Measurements from ENCODE around the gene NPB. TPM values are rescaled to one million over a fixed set of nuclear protein-coding genes. Genes with fewer than 3 reads are reported as not detected.

Gene NPB
- 1.1 TPM for polyA plus RNA-seq (2013, experiment 1 of 2)
- 0.55 TPM for polyA plus RNA-seq (2013, experiment 2 of 2)

DNA sequence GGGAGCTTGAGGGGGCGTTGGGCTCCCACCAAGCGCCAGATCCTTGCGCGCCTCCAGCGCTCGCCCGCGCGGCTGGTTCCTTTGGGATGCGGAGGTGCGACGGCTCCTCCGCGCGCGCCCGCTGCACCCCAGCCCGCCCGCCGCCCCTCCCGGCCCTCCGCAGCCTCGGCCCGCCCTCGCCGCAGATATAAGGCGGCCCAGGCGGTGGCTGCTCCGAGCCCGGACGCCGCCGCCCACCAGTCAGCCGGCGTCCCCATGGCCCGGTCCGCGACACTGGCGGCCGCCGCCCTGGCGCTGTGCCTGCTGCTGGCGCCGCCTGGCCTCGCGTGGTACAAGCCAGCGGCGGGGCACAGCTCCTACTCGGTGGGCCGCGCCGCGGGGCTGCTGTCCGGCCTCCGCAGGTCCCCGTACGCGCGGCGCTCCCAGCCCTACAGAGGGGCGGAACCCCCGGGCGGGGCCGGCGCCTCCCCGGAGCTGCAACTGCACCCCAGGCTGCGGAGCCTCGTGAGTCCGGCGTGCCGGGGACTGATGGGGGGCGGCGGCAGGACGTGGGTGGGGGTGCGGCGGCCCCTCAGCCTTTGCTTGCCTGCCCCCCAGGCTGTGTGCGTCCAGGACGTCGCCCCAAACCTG, at the start of gene NPB:
TSS of gene NPB (plus strand) at position 216 of the 630 bp plus-strand sequence. CDS start at position 256, 40 bp downstream.
- Histone ChIP-seq H2BK5ac (ENCODE audit: low read length) (no peak within 1 kb of the TSS), H4K8ac (ENCODE audit: low read depth, low read length) (no peak within 1 kb of the TSS), H3K4ac (ENCODE audit: low read depth, low read length) (no peak within 1 kb of the TSS), H3K18ac (ENCODE audit: low read length) (no peak within 1 kb of the TSS), H2BK15ac (replicated peaks; ENCODE audit: low read depth) (no peak within 1 kb of the TSS), H3K4me3 (ENCODE audit: low read length) (no peak within 1 kb of the TSS), H2AK5ac (ENCODE audit: low read length) (no peak within 1 kb of the TSS), H3K4me2 (ENCODE audit: low read length) (peak within 1 kb of the TSS; percentile 48), H3K27ac (ENCODE audit: low read depth, low read length) (no peak within 1 kb of the TSS), H3K36me3 (ENCODE audit: control insufficient read depth, insufficient read depth, low read length) (peaks cover 6% of the 10 kb centered on the region), H3K79me1 (ENCODE audit: low read length) (no peaks in the 10 kb centered on the region), H3K9ac (ENCODE audit: low read length) (peak within 1 kb of the TSS; percentile 61), H3K56ac (ENCODE audit: low read length) (peak within 1 kb of the TSS; percentile 78), H3K23ac (ENCODE audit: low read length) (peak within 1 kb of the TSS; percentile 85), H4K5ac (ENCODE audit: low read length) (no peak within 1 kb of the TSS), H3K79me2 (ENCODE audit: control insufficient read depth, insufficient read depth, low read length) (no peaks in the 10 kb centered on the region), H2BK120ac (ENCODE audit: low read depth, low read length) (no peak within 1 kb of the TSS), H3K4me1 (ENCODE audit: control insufficient read depth, low read depth, low read length) (no peaks in the 10 kb centered on the region), H3K27me3 (ENCODE audit: insufficient read depth, low read length, poor library complexity) (no peaks in the 10 kb centered on the region)
- peak; percentile 46 for DNase-seq
- WGBS (ENCODE audit: extremely low coverage, insufficient coverage, low lambda C conversion rate) = no CpG with 5 or more reads among the region's 79 CpGs

DNA sequence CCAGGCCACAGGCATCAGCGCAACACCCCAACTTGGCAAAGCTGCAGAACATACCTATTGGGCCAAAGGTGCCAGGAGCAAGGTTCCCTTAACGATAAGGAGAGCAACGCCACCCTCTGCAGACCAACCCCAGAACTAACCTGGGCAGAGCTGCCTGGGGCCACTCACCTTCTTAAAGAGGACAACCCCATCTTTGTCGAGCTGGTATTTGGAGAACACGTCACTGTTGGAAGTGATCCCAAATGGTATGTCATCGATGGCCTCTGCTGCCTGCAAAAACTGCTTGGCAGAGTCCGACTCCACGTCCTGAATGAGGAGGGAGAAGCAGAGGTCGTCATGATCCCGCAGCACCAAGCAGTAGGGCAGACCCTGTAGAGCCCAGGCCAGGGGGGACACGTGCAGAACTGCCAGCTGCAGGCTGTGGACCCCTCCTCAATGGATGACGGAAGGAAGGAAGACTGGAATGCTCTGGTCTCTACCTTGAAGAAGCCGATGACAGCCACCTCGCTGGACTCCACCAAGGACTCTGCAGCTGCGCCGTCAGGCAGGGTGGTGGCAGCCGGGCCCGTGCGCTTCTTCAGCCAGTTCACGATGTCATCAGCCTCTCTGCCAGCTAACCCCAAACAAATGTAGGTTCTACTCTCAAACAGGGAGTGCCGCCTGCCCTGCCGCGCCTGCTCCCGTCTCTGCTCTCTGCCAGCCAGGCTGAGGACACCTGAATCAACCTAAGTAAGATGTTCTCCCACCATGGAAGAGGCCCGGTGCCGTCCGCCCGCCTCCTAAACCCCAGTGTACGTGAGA, 46.9 kb upstream of the NPB start:
- H4K5ac ChIP-seq (ENCODE audit: low read length) = no peak overlapping the region
- H3K36me3 ChIP-seq (ENCODE audit: control insufficient read depth, insufficient read depth, low read length) = peaks cover 13% of the 10 kb centered on the region
- no CpG with 5 or more reads among the region's 29 CpGs for WGBS (ENCODE audit: extremely low coverage, insufficient coverage, low lambda C conversion rate)
- no peak for DNase-seq
- H2AK5ac ChIP-seq (ENCODE audit: low read length) = no peak overlapping the region
- H3K79me1 ChIP-seq (ENCODE audit: low read length) = peaks cover 22% of the 10 kb centered on the region
- no peaks in the 10 kb centered on the region for H3K27me3 ChIP-seq (ENCODE audit: insufficient read depth, low read length, poor library complexity)
- no peak overlapping the region for H3K56ac ChIP-seq (ENCODE audit: low read length)
- H3K4me3 ChIP-seq (ENCODE audit: low read length) = no peak overlapping the region
- H2BK15ac ChIP-seq (replicated peaks; ENCODE audit: low read depth) = no peak overlapping the region
- no peak overlapping the region for H3K27ac ChIP-seq (ENCODE audit: low read depth, low read length)
- no peak overlapping the region for H2BK120ac ChIP-seq (ENCODE audit: low read depth, low read length)
- peaks cover 27% of the 10 kb centered on the region for H3K79me2 ChIP-seq (ENCODE audit: control insufficient read depth, insufficient read depth, low read length)
- H3K4me1 ChIP-seq (ENCODE audit: control insufficient read depth, low read depth, low read length) = peaks cover 2% of the 10 kb centered on the region
- H3K4me2 ChIP-seq (ENCODE audit: low read length) = no peak overlapping the region
- H2BK5ac ChIP-seq (ENCODE audit: low read length) = no peak overlapping the region
- no peak overlapping the region for H3K23ac ChIP-seq (ENCODE audit: low read length)
- no peak overlapping the region for H3K18ac ChIP-seq (ENCODE audit: low read length)
- no peak overlapping the region for H3K9ac ChIP-seq (ENCODE audit: low read length)
- no peak overlapping the region for H3K4ac ChIP-seq (ENCODE audit: low read depth, low read length)
- H4K8ac ChIP-seq (ENCODE audit: low read depth, low read length) = no peak overlapping the region

DNA sequence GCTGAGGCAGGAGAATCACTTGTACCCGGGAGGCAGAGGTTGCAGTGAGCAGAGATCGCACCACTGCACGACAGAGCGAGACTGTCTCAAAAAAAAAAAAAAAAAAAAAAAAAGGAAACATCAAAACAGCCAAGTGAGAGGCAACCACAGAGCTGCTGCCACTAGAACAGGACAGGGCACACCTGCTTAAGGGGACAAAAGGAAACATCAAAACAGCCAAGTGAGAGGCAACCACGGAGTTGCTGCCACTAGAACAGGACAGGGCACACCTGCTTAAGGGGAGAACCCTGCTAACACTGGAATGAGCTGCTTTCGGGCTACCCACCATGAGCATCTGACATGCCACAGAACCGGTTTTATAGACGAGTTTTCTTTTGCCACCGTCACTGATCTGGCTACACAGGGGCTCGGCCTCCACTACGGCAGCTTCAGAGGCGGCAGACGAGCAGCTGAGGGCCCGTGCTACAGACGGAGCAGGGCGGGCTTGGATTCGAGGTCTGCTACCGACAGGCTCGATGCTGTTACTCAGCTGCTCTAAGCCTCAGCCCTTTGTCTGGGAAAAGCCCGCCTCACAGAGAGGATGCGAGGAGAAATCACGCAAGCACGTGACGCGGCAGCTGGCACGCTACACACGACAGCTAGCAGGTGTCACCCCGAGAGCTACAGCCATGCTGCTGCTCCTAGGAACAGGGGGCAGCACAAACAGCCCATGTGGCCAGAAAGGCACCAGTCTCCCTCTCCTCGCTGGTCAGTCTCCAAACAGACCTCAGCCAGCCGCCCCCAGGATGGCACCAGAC, 43.7 kb upstream of the NPB start:
- H3K9ac ChIP-seq (ENCODE audit: low read length) = peak overlapping the region; percentile 90
- H2BK120ac ChIP-seq (ENCODE audit: low read depth, low read length) = no peak overlapping the region
- H3K4me3 ChIP-seq (ENCODE audit: low read length) = no peak overlapping the region
- H3K27ac ChIP-seq (ENCODE audit: low read depth, low read length) = no peak overlapping the region
- H3K4ac ChIP-seq (ENCODE audit: low read depth, low read length) = no peak overlapping the region
- peaks cover 2% of the 10 kb centered on the region for H3K4me1 ChIP-seq (ENCODE audit: control insufficient read depth, low read depth, low read length)
- H3K79me2 ChIP-seq (ENCODE audit: control insufficient read depth, insufficient read depth, low read length) = peaks cover 33% of the 10 kb centered on the region
- H2BK15ac ChIP-seq (replicated peaks; ENCODE audit: low read depth) = no peak overlapping the region
- no peak overlapping the region for H3K23ac ChIP-seq (ENCODE audit: low read length)
- peak overlapping the region; percentile 93 for H3K56ac ChIP-seq (ENCODE audit: low read length)
- peak overlapping the region; percentile 49 for H3K4me2 ChIP-seq (ENCODE audit: low read length)
- H3K27me3 ChIP-seq (ENCODE audit: insufficient read depth, low read length, poor library complexity) = no peaks in the 10 kb centered on the region
- H3K36me3 ChIP-seq (ENCODE audit: control insufficient read depth, insufficient read depth, low read length) = peaks cover 12% of the 10 kb centered on the region
- no peak overlapping the region for H4K8ac ChIP-seq (ENCODE audit: low read depth, low read length)
- H2AK5ac ChIP-seq (ENCODE audit: low read length) = no peak overlapping the region
- H2BK5ac ChIP-seq (ENCODE audit: low read length) = no peak overlapping the region
- no peak for DNase-seq
- H3K79me1 ChIP-seq (ENCODE audit: low read length) = peaks cover 25% of the 10 kb centered on the region
- no peak overlapping the region for H3K18ac ChIP-seq (ENCODE audit: low read length)
- no peak overlapping the region for H4K5ac ChIP-seq (ENCODE audit: low read length)
- no CpG with 5 or more reads among the region's 30 CpGs for WGBS (ENCODE audit: extremely low coverage, insufficient coverage, low lambda C conversion rate)

DNA sequence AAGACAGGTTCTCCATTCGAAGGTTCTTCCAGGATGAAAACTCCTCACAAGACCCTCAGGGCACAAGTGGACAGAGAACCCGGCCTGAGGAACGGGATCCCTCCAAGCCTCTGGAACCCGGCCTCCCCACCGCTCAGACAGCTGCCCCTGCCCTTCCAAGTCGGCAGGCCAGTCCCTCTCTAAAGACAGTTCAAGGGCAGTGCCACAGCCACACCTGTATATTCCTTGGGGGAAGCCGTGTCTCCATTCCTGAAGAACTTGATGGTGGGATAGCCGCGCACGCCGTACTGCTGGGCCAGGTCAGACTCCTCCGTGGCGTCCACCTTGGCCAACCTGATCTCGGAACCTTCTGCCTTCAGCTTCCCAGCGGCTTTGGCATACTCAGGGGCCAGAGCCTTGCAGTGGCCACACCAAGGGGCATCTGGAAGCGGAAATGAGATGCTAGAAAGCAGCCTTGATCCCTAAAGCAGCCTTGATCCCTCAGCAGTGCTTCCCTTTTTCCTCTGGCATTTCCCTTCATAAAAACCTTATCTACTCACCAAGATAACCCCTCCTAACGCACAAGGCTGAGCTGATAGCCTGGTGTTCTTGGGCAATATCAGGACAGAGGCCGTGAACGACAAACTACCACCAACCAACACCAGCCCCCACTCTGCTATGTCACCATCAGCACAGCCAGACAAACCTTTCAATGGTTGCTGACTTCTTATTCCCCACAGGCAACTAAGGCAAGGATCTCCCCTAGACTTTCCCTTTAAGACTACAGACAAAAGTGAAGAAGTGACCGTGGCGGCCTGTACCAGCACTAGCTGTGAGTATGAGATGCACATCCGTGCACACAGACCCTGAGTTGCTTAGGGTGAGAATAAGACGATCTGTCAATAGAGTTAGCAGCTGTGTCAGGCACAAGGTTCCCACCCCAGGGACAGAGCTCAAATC, 42.8 kb upstream of the NPB start:
- peaks cover 35% of the 10 kb centered on the region for H3K79me2 ChIP-seq (ENCODE audit: control insufficient read depth, insufficient read depth, low read length)
- peak overlapping the region; percentile 1 for H3K4ac ChIP-seq (ENCODE audit: low read depth, low read length)
- H2BK5ac ChIP-seq (ENCODE audit: low read length) = no peak overlapping the region
- no peak overlapping the region for H2BK15ac ChIP-seq (replicated peaks; ENCODE audit: low read depth)
- H3K36me3 ChIP-seq (ENCODE audit: control insufficient read depth, insufficient read depth, low read length) = peaks cover 10% of the 10 kb centered on the region
- H2BK120ac ChIP-seq (ENCODE audit: low read depth, low read length) = no peak overlapping the region
- H3K27me3 ChIP-seq (ENCODE audit: insufficient read depth, low read length, poor library complexity) = no peaks in the 10 kb centered on the region
- H3K18ac ChIP-seq (ENCODE audit: low read length) = peak overlapping the region; percentile 92
- H3K79me1 ChIP-seq (ENCODE audit: low read length) = peaks cover 26% of the 10 kb centered on the region
- H3K56ac ChIP-seq (ENCODE audit: low read length) = peak overlapping the region; percentile 93
- DNase-seq = no peak
- H3K4me2 ChIP-seq (ENCODE audit: low read length) = peak overlapping the region; percentile 49
- H4K5ac ChIP-seq (ENCODE audit: low read length) = no peak overlapping the region
- H3K4me1 ChIP-seq (ENCODE audit: control insufficient read depth, low read depth, low read length) = peaks cover 2% of the 10 kb centered on the region
- peak overlapping the region; percentile 90 for H3K9ac ChIP-seq (ENCODE audit: low read length)
- peak overlapping the region; percentile 14 for H3K27ac ChIP-seq (ENCODE audit: low read depth, low read length)
- H2AK5ac ChIP-seq (ENCODE audit: low read length) = peak overlapping the region; percentile 3
- H3K23ac ChIP-seq (ENCODE audit: low read length) = no peak overlapping the region
- no CpG with 5 or more reads among the region's 23 CpGs for WGBS (ENCODE audit: extremely low coverage, insufficient coverage, low lambda C conversion rate)
- no peak overlapping the region for H4K8ac ChIP-seq (ENCODE audit: low read depth, low read length)
- peak overlapping the region; percentile 89 for H3K4me3 ChIP-seq (ENCODE audit: low read length)

Data from mesendoderm (in vitro differentiated cells).